ENCODE measurements around the gene PCK1.

Gene PCK1

GRCh38 chr20:57536771-57537724, 23.9 kb upstream of the PCK1 start:
- no peak for DNase-seq

DNA sequence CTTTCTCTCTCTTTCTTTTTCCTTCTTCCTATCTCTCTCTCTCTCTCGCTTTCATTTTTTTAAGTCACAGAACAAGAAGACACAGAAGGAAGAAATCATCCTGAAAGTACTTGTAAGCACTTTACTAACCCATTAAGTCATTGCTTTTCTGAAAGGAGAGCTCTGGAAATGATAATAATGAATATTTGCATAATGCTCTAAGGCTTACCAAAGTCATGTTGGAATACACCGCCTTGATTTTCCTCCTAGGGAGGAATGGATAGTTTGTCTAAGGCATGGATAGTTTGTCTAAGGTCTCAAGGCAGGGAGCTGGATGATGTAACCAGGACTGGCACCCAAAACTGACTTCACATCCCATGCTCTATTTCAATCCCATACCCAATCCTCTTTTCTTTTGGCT, 23.1 kb upstream of the PCK1 start:
- no peak for DNase-seq

- DNase-seq = no peak
Measured at GRCh38 chr20:57539889-57540288, 21.0 kb upstream of the PCK1 start.

- no peak for DNase-seq
Measured at GRCh38 chr20:57540890-57541580, 19.9 kb upstream of the PCK1 start.

GRCh38 chr20:57543754-57544153, 17.2 kb upstream of the PCK1 start:
- DNase-seq = no peak

GRCh38 chr20:57544838-57545564, 15.9 kb upstream of the PCK1 start:
- DNase-seq = no peak

GRCh38 chr20:57545927-57546662, 14.8 kb upstream of the PCK1 start:
- no peak for DNase-seq

GRCh38 chr20:57546956-57547649, 13.8 kb upstream of the PCK1 start:
- no peak for DNase-seq

DNA sequence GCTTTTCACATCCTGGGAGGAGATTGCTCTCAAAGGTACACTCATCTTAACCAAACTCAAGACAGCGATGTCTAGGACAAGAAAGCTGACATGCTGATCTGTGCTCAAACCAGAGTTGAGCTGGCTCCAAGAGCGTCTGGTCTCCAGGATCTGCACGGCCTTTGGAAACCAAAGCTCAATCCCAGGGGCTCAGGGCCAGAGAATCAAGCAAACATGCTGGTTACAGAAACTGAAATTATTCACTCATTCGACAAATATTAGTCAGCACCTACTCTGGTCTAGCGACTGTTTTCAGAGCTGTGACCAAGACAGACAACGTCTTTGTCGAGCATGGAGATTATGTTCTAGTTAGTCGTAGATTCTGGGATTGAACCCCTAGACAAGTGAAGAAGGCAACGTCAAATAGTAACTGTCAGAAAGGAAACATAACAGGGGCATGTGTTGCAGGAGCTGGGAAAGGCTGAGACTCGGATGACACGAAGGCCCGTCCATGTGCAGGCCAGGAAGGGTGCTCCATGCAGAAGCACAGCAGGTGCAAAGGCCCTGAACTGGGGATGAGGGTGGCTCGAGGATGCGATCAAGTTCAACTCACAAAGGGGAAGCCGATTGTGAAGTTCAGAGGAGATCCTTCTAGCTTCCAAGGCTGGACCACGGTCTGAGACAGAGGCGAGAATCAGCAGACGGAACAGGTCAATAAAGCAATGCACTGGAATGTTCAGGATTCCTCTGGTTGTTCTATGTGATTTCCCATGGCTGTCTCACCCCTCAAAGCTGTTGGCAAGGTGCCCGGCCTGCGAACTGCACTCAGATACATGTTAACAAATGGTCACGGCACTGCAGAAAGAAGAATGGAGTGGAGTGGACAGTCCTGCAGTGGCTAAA, 12.5 kb upstream of the PCK1 start:
- DNase-seq = no peak

DNA sequence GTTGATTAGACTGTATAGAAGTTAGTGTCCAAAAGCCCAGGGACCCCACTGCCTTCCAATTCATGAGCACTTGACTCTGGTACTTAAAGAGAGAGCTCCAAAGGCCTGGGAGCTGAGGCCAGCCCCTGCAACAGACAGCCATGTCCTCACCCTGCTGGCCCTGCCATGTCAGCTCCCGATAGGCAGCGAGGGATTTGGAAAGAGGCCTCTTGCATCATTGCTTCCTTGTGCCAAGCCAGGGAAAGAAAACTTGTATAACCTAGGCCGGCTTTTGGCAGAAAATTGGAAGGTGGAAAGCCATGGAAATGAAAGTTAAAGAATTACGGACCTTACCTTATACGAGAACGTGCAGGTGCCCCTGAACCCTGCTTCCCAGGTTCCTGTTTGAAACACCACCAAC, 8.4 kb upstream of the PCK1 start:
- no peak for DNase-seq

DNA sequence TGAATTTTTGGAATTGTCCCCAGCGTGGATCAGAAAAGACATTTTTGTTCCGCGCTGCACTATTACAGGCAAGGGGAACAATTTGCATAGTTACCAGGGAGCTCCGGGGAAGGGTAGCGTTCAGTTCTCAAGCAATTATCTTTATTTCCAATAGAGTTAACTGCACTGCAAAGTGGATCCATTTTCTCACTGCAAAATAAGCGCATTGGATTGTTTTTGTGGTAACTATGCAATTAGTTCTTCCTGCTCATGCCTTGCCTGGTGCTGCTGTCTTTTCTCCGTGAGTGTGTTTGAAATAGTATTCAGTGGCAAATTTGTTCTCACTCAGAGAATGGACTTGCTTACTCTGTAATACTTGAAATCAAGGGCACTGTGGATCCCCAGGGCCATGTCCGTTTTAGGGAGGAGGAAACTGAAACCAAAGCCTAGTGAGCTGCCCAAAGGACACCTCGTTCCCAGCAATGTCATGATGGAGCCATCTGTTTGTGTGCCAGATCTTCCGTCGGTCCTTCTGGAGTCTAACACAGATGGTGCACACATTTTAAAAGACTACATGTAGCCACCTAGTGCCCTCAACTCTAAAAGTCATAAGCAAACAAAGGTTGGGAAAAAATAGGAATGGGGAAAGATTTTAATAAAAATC, 7.4 kb upstream of the PCK1 start:
- DNase-seq = no peak

GRCh38 chr20:57555457-57556184, 5.3 kb upstream of the PCK1 start:
- no peak for DNase-seq

DNA sequence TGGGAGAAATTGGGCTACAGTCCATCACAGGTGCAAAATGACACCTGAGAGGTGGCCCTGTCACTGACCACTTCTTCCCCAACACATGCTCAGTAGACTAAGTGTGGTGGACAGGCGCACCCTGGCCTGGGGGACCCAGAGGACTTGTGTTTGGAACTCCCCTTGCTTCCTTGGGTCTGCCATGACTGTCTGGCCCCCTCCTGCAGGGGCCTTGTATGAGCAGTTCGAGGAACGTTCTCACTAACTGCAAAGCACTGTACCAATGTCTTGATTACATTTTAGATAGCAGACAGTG, 4.0 kb upstream of the PCK1 start:
- DNase-seq = no peak

DNA sequence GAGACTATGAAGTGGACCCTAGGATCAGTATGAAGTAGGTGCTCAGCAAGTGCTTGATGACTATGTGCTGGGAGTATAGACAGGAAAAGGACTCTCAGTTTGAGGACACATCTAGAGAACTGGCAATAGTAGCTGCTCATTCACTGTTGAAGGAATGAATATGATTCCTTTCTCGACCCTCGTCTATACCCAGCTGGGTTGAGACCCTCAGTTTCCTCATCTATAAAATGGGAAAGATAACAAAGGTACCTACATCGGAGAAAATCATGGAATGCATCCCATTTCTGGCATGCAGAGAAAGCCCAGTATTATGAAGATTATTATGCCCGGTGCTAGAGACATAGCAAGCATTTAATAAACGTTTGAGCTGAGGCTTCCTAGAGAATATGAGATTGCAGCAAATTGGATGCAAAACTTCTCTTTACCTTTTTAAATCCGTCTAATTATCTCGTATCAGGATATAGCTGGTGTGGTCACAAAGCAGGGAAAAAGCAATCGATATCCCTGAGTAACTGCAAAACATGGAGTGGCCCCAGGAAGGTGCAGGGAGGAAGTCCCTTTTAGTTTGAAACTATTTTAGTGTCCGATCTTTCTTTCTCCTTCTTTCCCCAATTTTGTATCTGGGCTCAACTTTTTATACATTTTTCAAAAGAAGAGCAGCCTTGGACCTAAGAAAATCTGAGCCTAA, 2.8 kb upstream of the PCK1 start:
- DNase-seq = no peak

- no peak for DNase-seq
Measured at GRCh38 chr20:57558614-57559288, 2.2 kb upstream of the PCK1 start.

DNA sequence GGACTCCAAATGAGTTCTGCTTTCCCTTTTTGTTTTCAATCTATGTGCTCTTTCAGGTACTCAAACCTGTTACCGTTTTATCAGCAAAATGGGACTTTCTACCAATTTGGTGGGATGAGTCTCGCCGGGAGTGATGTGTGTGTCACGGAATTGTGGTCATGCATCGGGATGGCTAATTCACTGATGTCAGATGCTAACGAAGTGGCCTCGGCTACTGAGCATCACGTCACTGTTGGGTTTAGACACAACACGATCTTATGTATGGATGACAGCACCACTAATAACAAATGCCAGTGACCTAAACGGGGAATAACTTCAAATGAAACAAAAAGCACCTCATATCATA, 1.6 kb upstream of the PCK1 start:
- no peak for DNase-seq

DNA sequence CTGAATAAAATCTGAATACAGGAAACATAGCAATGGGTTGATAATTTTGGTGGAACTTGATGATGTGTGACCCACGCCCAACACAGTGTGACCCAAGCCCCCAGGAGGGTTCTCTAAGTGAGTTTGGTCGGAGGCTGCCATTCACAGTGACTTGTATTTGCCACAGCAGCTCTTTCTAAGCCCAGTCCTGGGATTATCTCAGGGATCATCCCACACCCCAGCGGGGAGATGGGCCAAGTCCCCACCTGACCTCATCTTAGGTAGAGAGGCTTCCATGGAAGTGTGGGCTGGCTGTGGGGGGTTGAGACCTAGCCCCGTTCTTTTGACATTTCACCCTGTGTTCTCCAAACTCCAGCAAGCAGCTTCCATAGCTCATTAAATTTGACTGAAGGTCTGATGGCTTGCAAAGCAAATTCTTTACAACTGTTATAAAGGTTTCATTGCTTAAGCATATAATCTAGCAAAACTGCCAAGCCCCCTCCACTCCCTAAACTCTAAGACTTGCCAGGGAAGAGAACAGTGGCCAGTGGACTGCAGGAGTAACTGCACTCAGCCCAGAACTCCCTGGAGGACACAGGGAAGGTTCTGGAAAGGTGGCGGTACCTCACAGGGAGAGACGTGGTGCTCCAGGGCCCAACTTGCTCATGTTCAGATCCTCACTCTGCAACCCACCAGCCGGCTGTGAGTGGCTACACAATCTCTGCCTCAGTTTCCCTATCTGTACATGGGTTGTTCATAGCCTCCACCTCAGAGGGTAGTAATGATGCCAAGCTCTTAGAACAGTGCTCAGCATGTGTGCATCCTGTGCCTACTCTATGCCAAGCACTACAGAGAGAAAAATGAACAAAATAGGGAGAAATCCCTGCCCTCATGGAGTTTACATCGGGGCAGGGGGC, 1.0 kb upstream of the PCK1 start:
- no peak for DNase-seq
